HG02763 (cell line): Measurements from ENCODE around the gene E2F6.

Experiments
- ATAC-seq: cut with Tn5 transposase; IDR thresholded peaks from one replicate; pipeline ENCODE4 v1.9.1; 2021; ENCODE audit warnings: mild to moderate bottlenecking, moderate library complexity; ENCODE audit not compliant: unreplicated experiment

The E2F6 gene

DNA sequence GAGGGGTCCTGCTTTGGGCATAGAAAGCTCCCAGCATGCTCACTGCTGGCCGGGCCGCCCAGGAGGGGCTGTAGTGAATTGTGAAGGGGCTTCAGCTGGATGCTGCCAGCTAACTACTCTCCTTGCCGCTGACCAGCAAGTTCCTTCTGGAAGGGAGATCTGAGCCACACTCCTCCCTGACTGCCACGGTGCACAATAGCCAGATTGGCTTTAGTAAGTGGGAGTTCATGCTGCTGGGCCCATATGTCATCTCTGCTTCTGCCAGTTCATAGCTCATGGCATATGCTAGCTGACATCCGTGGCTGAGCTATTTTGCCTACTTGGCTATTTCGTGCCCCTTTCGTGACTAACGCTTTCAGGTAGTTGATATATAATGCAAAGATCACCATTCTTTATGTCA, 69.9 kb downstream of the E2F6 start:
- no peak for ATAC-seq

DNA sequence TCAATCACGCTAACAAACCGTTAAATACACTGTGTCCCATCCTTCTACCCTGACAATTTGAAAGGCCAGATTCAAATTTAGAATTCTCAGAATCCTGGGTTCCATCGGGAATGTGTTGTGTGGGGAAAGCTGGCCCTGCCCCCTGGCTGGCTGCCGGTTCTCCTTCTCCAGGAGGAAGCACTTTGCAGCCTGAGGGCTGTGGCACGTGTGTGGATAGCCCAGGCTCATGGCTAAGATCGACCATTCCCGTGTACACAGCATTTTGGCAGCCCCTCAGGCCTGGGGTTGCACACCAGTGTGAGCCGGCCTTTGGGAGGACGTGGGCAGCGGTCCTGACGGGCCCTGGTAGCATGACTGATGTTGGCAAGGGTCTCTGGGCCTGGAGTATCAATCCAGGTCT, 70.6 kb downstream of the E2F6 start:
- no peak for ATAC-seq
